GM12864 (cell line): ENCODE data around the gene PAM.

Experiments
- DNase-seq: peaks from one replicate; pipeline ENCODE4 v3.0.0-alpha.2; 2011; ENCODE audit warnings: low read depth
- H3K4me3 ChIP-seq: 2 replicates; pipeline ENCODE4 v1.5.1; 2011; ENCODE audit warnings: mild to moderate bottlenecking, low read depth, low read length, control low read depth
- TF ChIP-seq, protein P1 (sequence below): IDR thresholded peaks from 2 replicates; pipeline ENCODE4 v1.5.1; 2011; ENCODE audit warnings: low read depth, mild to moderate bottlenecking, moderate library complexity, low read length, control low read depth, inconsistent platforms; ENCODE audit errors: missing control alignments

The PAM gene

GRCh38 chr5:102789469-102789868 is 34.4 kb downstream of the PAM start:
- TF ChIP-seq, protein P1, sequence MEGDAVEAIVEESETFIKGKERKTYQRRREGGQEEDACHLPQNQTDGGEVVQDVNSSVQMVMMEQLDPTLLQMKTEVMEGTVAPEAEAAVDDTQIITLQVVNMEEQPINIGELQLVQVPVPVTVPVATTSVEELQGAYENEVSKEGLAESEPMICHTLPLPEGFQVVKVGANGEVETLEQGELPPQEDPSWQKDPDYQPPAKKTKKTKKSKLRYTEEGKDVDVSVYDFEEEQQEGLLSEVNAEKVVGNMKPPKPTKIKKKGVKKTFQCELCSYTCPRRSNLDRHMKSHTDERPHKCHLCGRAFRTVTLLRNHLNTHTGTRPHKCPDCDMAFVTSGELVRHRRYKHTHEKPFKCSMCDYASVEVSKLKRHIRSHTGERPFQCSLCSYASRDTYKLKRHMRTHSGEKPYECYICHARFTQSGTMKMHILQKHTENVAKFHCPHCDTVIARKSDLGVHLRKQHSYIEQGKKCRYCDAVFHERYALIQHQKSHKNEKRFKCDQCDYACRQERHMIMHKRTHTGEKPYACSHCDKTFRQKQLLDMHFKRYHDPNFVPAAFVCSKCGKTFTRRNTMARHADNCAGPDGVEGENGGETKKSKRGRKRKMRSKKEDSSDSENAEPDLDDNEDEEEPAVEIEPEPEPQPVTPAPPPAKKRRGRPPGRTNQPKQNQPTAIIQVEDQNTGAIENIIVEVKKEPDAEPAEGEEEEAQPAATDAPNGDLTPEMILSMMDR: no peak
- no peak overlapping the region for H3K4me3 ChIP-seq
- no peak for DNase-seq

DNA sequence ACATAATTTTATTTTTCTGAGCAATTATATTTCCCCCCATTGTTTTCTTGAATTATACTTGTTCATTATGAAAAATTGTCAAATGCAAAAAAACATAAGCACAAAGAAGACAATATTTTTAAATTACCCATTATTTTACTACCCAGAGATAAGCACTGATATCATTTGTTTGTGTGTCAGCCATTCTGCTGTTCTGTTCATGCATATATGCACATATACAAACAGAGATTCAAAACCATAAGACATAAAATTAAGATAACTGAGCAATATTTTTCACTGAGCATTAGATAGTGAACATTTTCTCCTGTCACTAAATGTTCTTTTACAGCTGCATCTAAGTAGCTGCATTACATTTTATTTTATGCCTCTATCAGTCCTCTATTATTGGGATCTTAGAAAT is 35.6 kb downstream of the PAM start:
- no peak for DNase-seq
- no peak overlapping the region for H3K4me3 ChIP-seq
- TF ChIP-seq, protein P1: no peak

DNA sequence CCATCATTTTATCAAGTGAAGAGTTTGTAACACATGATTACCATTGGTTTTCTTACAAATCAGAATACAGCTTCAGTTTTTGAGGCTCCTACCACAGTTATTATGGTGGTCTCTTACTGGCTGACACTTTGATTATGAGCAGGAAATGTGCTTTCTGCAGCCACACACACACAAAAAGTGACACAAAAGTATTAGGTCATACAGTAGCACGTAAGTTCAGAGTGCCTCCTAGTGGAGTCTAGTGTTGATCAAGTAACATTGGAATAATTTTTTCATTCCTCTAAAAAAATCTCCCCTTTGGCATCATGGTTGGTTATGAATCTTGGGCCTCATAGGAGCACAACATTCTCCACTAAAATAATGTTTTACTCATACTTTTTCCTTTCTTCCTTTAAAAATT is 37.6 kb downstream of the PAM start:
- no peak for DNase-seq
- H3K4me3 ChIP-seq: no peak overlapping the region
- TF ChIP-seq, protein P1: peak; percentile 32

GRCh38 chr5:102794047-102794446 is 38.9 kb downstream of the PAM start:
- TF ChIP-seq, protein P1: no peak
- DNase-seq: no peak
- H3K4me3 ChIP-seq: no peak overlapping the region

DNA sequence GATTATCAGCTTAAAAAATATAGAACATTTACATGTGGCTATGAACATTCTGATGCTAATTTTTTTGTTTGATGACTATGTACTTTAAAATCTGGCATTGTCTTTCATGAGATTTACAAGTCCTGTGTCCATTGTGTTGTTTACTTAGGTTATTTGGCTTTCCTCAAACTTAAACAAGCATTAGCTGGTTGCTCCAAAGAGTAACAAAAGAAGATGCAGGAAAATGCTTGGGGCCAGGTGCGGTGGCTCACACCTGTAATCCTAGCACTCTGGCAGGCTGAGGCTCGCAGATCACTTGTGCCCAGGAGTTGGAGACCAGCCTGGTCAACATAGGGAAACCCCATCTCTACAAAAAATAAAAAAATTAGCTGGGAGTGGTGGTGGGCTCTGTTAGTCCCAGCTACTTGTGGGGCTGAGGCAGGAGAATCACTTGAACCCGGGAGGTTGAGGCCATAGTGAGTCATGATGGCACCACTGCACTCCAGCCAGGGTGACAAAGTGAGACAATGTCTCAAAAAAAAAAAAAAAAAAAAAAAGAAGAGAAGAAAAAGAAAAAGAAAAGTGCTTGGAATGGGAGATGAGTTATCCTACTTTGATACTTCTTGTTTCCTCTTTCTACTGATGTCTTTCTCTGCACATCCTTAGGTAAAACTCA is 39.7 kb downstream of the PAM start:
- TF ChIP-seq, protein P1: no peak
- no peak overlapping the region for H3K4me3 ChIP-seq
- no peak for DNase-seq

GRCh38 chr5:102795526-102795925 is 40.4 kb downstream of the PAM start:
- no peak overlapping the region for H3K4me3 ChIP-seq
- no peak for DNase-seq
- TF ChIP-seq, protein P1: no peak

- no peak for DNase-seq
- H3K4me3 ChIP-seq: no peak overlapping the region
- TF ChIP-seq, protein P1: no peak
Measured at GRCh38 chr5:102796009-102796408, 40.9 kb downstream of the PAM start.
